HFF-Myc (cell line): ENCODE measurements around the gene DCUN1D3.
"Not testable (repeated sequence)": the region's sequence is repeated elsewhere in the genome, so short reads cannot be mapped to it uniquely, and the experiment has no call there.

ENCODE experiments used
- DNase-seq: peaks from one replicate; pipeline ENCODE4 v3.0.0-alpha.2; 2011; ENCODE audit warnings: low read depth; ENCODE audit errors: extremely low read depth
- H3K4me3 ChIP-seq: replicated peaks from 2 replicates; pipeline ENCODE4 v1.5.1; 2011; ENCODE audit warnings: low read depth, mild to moderate bottlenecking, control low read depth, low read length
- CTCF ChIP-seq: IDR thresholded peaks from 2 replicates; pipeline ENCODE4 v1.5.1; 2012; ENCODE audit warnings: mild to moderate bottlenecking, low read depth, low read length, control low read depth; ENCODE audit errors: missing control alignments

The DCUN1D3 gene

GRCh38 chr16:20866801-20867200 lies 33.4 kb downstream of the DCUN1D3 start:
- H3K4me3 ChIP-seq = no peak overlapping the region
- DNase-seq = no peak
- no peak for TF ChIP-seq CTCF

- TF ChIP-seq CTCF = no peak
- peak; percentile 81 for DNase-seq
- H3K4me3 ChIP-seq = no peak overlapping the region
Observed at GRCh38 chr16:20866145-20866772, 33.9 kb downstream of the DCUN1D3 start.

- DNase-seq = peak; percentile 50
- TF ChIP-seq CTCF = no peak
Observed at GRCh38 chr16:20865420-20866131, 34.6 kb downstream of the DCUN1D3 start.

GRCh38 chr16:20864376-20864775 lies 35.8 kb downstream of the DCUN1D3 start:
- H3K4me3 ChIP-seq, DNase-seq: not testable (repeated sequence)

More at GRCh38 chr16:20865420-20866131, 34.6 kb downstream of the DCUN1D3 start:
- no peak overlapping the region for H3K4me3 ChIP-seq

- H3K4me3 ChIP-seq = no peak overlapping the region
- no peak for DNase-seq
- no peak for TF ChIP-seq CTCF
Observed at GRCh38 chr16:20862162-20862960, 37.8 kb downstream of the DCUN1D3 start.

GRCh38 chr16:20860995-20861394 lies 39.2 kb downstream of the DCUN1D3 start:
- DNase-seq, H3K4me3 ChIP-seq: not testable (repeated sequence)

GRCh38 chr16:20860361-20860760 lies 39.8 kb downstream of the DCUN1D3 start:
- DNase-seq = no peak
- H3K4me3 ChIP-seq = no peak overlapping the region
- no peak for TF ChIP-seq CTCF
